Measurements from ENCODE around the gene DCTN3.

GRCh38 chr9:34572628-34573027, 47.7 kb downstream of the DCTN3 start:
- TF ChIP-seq, protein P1, sequence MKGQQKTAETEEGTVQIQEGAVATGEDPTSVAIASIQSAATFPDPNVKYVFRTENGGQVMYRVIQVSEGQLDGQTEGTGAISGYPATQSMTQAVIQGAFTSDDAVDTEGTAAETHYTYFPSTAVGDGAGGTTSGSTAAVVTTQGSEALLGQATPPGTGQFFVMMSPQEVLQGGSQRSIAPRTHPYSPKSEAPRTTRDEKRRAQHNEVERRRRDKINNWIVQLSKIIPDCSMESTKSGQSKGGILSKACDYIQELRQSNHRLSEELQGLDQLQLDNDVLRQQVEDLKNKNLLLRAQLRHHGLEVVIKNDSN (IDR thresholded peaks at IDR 0.05; ENCODE audit: borderline replicate concordance, extremely low read length, insufficient read depth, low read depth, low read length): no peak
- TF ChIP-seq POLR2AphosphoS2 (IDR thresholded peaks at IDR 0.05; ENCODE audit: low read depth, low read length) (no peak), REST (IDR thresholded peaks at IDR 0.05; ENCODE audit: low read depth, low read length) (no peak), CTCF (IDR thresholded peaks at IDR 0.05 in 2 of 3, conservative IDR thresholded peaks at IDR 0.05 in 1 of 3; ENCODE audit: control insufficient read depth in 2 of 3, extremely low read depth in 1 of 3, insufficient read depth in 1 of 3, low read depth in 3 of 3, low read length in 3 of 3) (no peak), NFIC (IDR thresholded peaks at IDR 0.05; ENCODE audit: low read depth, low read length) (no peak), HCFC1 (IDR thresholded peaks at IDR 0.05; ENCODE audit: low read length) (no peak), SP1 (IDR thresholded peaks at IDR 0.05; ENCODE audit: low read depth, low read length) (no peak), TBL1XR1 (IDR thresholded peaks at IDR 0.05; ENCODE audit: low read depth, low read length) (no peak), RFX5 (IDR thresholded peaks at IDR 0.05; ENCODE audit: low read depth, low read length) (no peak), E2F4 (IDR thresholded peaks at IDR 0.05; ENCODE audit: low read depth, low read length) (no peak), POLR2AphosphoS5 (IDR thresholded peaks at IDR 0.05; ENCODE audit: low read length) (no peak)

Data from GM12878 (cell line).